Measurements from ENCODE around the gene RBFOX1. TPM values are rescaled to one million over a fixed set of nuclear protein-coding genes. Genes with fewer than 3 reads are reported as not detected.

The RBFOX1 gene
- total RNA-seq, 1 donor from 2014 or later = not detected

DNA sequence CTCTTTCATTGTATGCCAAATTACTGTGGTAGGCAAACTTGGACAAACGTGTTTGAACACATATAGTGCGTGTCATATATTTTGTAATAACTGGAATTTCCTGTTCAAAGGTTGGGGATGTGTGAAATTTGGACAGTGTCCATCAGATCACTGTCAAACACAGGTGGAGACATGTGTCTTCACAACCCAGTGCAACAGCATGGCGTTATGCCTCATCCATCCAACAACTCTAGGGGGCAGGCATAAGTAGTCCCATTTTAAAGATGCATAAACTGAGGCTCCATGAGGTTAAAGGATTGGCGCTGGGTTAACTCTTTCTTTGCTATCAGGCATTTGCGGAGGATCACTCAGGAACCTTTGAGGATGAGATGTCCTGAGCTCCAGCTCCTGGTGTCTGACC lies 103.7 kb downstream of the RBFOX1 start:
- no peak overlapping the region for H3K4me3 ChIP-seq (ENCODE audit: low read depth, low read length)
- TF ChIP-seq, protein P1, sequence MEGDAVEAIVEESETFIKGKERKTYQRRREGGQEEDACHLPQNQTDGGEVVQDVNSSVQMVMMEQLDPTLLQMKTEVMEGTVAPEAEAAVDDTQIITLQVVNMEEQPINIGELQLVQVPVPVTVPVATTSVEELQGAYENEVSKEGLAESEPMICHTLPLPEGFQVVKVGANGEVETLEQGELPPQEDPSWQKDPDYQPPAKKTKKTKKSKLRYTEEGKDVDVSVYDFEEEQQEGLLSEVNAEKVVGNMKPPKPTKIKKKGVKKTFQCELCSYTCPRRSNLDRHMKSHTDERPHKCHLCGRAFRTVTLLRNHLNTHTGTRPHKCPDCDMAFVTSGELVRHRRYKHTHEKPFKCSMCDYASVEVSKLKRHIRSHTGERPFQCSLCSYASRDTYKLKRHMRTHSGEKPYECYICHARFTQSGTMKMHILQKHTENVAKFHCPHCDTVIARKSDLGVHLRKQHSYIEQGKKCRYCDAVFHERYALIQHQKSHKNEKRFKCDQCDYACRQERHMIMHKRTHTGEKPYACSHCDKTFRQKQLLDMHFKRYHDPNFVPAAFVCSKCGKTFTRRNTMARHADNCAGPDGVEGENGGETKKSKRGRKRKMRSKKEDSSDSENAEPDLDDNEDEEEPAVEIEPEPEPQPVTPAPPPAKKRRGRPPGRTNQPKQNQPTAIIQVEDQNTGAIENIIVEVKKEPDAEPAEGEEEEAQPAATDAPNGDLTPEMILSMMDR (conservative IDR thresholded peaks at IDR 0.05; ENCODE audit: low read depth, low read length) = no peak
- no peak for DNase-seq (ENCODE audit: low read depth)

DNA sequence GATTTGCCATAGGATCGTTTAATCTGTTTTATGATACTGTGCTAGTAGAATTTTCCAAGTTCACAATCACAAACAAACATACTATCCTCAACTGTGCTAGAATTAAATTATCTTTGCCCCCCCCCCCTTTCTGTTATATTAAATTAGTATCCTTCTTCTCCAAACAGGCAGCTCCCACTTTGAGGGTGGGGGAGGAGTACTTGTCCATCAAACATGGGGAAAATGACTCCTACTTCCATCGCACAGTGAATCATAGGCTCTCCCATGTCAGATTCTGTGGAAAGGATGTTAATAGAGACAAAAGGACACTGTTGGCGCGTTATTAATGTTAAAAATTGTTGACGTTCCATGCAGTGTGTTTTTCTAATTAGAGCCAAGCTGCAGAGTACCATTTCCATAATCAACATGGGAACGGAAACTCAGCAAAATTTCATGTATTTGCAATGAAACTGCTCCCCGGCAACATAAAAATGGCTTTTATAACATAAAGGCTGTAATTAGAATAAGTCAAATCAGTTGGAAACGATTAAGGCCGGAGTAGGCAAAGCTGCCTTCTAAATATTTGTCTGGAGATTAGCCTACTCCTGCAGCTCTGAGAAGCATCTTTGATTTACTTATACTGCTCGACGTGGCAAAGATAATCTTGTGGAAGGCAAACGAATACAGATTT lies 104.6 kb downstream of the RBFOX1 start:
- H3K4me3 ChIP-seq (ENCODE audit: low read depth, low read length) = no peak overlapping the region
- TF ChIP-seq, protein P1 (conservative IDR thresholded peaks at IDR 0.05; ENCODE audit: low read depth, low read length) = no peak
- no peak for DNase-seq (ENCODE audit: low read depth)

DNA sequence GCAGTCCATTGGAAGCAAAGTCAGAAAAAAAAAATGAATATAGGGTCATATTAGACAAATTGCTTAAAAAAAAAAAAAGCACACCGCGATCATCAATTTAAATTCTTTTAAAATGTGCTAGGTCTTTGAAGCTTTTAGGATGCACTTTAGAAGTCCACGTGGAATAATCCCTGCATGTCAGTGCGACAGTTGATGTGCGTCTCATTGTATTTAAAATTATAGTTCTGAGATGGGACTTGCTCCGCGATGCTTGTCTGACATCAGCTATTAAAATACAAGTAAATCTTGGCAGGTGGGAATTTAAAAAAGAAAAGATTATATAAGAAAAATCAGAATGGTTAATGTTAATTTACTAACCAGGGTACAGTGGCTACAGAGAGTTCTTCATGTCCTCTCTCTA lies 105.2 kb downstream of the RBFOX1 start:
- H3K4me3 ChIP-seq (ENCODE audit: low read depth, low read length) = no peak overlapping the region
- DNase-seq (ENCODE audit: low read depth) = no peak
- TF ChIP-seq, protein P1 (conservative IDR thresholded peaks at IDR 0.05; ENCODE audit: low read depth, low read length) = no peak

DNA sequence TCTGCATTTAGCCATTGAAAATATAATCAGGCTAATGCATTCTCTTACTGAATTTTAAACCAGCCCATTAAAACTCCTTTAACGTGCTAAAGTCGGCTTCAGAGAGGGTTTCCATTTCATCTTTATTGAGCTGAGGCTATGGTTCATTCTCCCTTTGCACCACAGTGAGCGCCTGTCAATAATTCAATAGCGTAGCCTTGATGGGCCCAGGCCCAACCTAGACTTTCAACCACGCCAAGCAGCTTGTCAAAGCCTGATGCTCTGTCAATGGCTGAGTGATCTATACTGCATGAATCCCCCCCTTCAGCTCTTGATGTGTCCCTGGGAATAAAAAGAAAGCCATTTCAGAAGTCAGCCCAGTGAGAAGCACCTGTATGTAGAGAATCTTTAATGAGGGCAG lies 106.0 kb downstream of the RBFOX1 start:
- TF ChIP-seq, protein P1 (conservative IDR thresholded peaks at IDR 0.05; ENCODE audit: low read depth, low read length) = no peak
- H3K4me3 ChIP-seq (ENCODE audit: low read depth, low read length) = no peak overlapping the region
- DNase-seq (ENCODE audit: low read depth) = no peak

DNA sequence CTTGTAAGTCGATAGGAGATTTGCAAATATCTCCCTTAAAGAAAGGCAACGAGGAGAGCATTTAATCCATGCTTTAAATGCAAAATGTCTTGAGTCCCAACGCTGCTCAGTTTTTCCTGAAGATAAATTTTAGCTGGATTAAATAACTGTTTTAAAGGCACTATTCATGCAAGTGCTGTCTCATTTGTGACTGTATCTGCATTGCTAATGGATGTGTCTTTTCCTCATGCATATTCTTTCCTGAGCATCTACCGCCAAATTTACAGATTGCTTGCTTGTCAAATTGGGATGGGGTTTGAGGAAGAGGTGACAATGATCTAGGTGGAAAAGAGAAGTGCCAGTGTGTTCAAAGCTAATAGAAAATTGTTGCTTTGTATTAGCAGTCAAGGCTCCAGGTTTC lies 106.9 kb downstream of the RBFOX1 start:
- no peak overlapping the region for H3K4me3 ChIP-seq (ENCODE audit: low read depth, low read length)
- no peak for DNase-seq (ENCODE audit: low read depth)
- TF ChIP-seq, protein P1 (conservative IDR thresholded peaks at IDR 0.05; ENCODE audit: low read depth, low read length) = no peak

DNA sequence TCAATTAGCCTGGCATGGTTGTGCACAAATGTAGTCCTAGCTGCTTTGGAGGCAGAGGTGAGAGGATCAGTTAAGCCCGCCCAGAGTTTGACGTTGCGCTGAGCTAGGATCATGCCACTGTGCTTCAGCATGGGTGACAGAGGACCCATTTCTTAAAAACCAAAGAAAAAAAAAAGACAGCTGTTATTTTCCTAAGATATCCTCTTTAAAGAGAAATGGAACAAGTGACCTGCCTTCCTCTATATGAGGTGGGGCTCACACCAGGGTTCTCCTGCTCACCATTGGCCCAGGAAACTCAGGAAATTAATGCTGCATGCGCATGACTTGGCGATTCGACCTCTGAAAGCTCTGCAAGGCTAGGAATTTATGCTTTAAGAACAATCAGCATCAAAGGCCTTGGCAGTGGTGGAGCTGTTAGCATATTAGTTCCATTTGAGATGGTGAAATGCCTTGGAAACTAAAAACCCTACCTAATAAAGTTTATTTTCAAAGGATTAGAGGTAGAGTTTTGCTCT lies 108.3 kb downstream of the RBFOX1 start:
- TF ChIP-seq, protein P1 (conservative IDR thresholded peaks at IDR 0.05; ENCODE audit: low read depth, low read length) = no peak
- no peak for DNase-seq (ENCODE audit: low read depth)
- no peak overlapping the region for H3K4me3 ChIP-seq (ENCODE audit: low read depth, low read length)

DNA sequence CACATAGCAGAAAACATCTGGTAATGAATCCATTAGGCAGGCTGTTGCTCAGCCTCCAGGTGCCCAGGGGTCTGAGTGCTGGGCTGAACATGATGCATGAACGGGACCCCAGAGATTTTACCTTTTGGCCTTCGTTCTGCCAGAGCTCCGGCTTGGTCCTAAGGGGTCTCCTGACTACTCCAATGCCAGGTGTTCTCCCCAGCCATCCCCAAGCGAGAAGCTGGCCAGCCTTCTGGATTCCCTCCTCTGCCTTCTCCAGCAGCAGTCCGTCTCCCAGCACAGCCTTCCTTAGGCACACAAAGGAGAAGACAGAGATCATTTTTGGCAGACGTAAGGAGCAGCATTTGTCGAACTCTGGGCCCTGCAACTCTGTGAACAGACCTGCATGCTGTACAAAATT lies 109.4 kb downstream of the RBFOX1 start:
- TF ChIP-seq, protein P1 (conservative IDR thresholded peaks at IDR 0.05; ENCODE audit: low read depth, low read length) = no peak
- H3K4me3 ChIP-seq (ENCODE audit: low read depth, low read length) = no peak overlapping the region
- no peak for DNase-seq (ENCODE audit: low read depth)

All from epithelial cell of proximal tubule (primary cell).